HG03135 (cell line): ENCODE results near the gene MCHR2.

ENCODE experiments used
- ATAC-seq: cut with Tn5 transposase; IDR thresholded peaks from one replicate; pipeline ENCODE4 v1.9.1; 2021; ENCODE audit warnings: mild to moderate bottlenecking, moderate library complexity; ENCODE audit not compliant: unreplicated experiment

MCHR2 gene

GRCh38 chr6:99905209-99906106 is 88.6 kb downstream of the MCHR2 start:
- peak; percentile 96 for ATAC-seq

- ATAC-seq: no peak
Observed at GRCh38 chr6:99901596-99902384, 92.2 kb downstream of the MCHR2 start.

GRCh38 chr6:99894815-99895214 is 99.2 kb downstream of the MCHR2 start:
- ATAC-seq: no peak

DNA sequence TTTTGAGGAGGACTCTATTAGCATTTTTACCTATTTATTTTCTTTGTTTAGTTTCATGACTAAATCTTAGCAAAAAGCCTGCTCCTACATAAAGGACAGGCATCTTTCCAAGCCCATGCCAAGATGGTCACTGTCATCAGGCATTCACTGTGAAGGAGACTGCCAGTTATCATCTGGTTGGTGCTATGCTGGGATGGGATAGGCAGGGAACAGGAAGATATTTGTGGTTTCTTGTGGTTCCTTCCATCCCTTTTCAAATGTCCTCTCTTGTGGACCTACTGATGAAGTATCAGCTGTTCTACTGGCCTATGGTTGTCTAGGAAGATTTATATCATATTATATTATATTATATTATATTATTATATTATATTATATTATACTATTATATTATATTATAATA is 107.0 kb downstream of the MCHR2 start:
- no peak for ATAC-seq

GRCh38 chr6:99885051-99885450 is 109.0 kb downstream of the MCHR2 start:
- ATAC-seq: no peak

DNA sequence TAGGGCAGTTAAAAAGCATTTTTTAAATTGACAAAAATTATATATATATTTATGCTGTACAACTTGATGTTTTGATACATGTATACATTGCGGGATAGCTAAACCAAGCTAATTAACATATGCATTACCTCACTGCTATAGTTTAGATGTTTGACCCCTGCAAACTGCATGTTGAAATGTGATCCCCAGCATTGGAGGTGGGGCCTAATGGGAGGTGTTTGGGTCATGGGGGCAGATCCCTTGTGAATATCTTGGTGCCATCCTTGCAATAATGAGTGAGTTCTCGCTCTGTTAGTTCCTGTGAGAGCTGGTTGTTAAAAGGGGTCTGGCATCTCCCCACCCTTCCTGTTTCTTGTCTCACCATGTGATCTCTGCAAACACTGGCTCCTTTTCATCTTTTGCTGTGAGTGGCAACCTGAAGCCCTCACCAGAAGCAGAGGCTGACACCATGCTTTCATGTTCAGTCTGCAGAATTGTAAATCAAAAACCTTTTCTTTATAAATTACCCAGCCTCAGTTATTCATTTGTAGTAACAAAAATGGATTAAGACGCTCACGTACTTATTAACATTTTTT is 111.8 kb downstream of the MCHR2 start:
- ATAC-seq: no peak

DNA sequence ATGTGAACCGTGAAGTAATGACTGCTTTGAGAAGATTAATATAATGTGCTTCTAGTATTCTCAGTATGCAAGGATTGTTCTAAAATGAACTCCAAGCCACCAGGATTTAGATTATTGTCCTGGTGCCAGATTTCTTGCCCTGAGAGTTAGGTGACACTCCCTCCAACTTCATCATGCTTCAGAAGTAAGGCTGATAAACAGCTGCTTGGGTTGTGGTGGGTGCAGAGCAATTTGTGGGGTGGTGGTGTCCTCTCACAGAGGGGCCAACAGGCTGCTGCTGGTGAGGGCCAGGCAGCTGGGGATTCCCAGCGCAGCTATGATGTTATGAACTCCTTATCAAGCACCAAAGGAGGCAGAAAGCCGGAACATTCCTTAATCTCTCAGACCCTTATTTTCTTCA is 114.6 kb downstream of the MCHR2 start:
- ATAC-seq: no peak

GRCh38 chr6:99875068-99875467 is 119.0 kb downstream of the MCHR2 start:
- ATAC-seq: no peak

DNA sequence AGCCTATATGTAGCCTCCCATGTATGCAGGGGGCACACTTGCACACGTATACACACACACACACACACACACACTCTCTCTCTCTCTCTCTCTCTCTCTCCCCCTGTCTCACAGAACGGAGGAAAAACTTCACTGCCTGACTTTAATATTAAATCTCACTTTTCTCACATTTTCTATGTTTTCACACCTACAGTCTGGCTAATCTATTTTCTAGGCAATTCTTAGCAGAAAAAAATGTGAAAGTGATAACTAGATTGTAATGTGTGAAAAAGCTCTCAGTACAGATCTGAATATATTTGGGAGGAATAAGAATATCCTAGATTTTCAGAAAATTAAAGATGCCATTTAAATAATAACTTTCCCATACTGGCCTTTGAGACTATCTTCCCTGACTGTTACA is 120.9 kb downstream of the MCHR2 start:
- ATAC-seq: no peak

- ATAC-seq: no peak
Observed at GRCh38 chr6:99871641-99872040, 122.4 kb downstream of the MCHR2 start.
